HG03066 (cell line): ENCODE data around the gene C10orf71.

Experiments used
- ATAC-seq: cut with Tn5 transposase; IDR thresholded peaks from one replicate; pipeline ENCODE4 v1.9.1; 2021; ENCODE audit warnings: low read depth; ENCODE audit not compliant: unreplicated experiment

Gene C10orf71, protein sequence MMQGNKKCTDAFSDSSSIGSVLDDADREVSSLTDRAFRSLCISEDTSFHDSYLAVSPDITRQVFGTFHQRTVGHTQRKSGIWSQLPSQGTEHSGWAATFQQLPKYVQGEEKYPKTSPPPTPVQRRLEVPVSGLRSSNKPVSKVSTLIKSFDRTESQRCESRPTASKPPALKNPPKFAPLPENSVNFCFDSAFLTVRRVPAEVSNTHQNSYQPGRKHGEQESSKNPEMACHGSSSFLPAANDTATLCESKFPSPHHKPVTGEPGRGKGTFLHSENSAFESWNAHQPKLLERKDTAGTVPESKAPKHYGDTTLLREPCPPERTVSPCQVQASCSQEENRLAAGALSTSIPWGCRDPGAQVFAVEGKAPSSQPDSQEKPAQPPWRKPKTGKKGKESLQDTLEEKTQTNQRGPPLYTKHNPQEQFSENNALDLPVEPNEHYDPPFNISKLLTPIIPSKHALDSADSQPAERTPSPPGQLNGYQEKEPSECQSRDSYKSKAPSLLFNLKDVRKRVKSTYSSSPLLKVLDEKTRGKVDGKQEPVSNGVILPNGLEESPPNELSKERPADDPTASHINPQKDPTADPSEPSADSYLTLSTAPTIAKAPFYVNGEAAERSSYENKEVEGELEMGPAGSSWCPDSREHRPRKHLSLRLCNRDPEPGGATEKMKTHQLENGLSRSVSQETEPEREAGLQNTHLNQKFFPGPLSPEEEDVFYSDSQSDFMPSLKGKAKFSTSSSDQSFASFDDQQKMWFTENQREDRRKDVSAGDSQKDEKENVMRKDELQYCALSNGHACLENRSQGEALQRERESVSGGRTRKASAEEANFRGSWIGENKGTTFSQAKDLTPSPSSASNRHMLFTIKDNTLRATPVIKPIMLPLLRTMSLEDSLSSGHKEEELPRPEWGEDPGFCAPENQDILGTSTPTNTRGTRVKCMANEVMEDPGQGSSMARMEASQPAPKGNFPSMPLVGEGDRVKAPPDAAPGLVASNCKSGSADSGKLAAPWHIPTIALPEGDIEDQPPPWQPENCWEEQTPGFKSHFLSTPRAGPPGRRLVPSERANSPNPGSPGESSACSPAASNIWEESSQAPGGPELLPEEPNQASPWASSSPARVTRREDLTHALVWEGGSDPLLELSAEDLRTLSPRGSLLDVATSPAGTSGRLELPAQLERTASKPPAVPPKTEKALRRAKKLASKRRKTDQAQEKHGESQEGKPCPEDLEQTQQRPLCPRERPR (N-terminal part only)

DNA sequence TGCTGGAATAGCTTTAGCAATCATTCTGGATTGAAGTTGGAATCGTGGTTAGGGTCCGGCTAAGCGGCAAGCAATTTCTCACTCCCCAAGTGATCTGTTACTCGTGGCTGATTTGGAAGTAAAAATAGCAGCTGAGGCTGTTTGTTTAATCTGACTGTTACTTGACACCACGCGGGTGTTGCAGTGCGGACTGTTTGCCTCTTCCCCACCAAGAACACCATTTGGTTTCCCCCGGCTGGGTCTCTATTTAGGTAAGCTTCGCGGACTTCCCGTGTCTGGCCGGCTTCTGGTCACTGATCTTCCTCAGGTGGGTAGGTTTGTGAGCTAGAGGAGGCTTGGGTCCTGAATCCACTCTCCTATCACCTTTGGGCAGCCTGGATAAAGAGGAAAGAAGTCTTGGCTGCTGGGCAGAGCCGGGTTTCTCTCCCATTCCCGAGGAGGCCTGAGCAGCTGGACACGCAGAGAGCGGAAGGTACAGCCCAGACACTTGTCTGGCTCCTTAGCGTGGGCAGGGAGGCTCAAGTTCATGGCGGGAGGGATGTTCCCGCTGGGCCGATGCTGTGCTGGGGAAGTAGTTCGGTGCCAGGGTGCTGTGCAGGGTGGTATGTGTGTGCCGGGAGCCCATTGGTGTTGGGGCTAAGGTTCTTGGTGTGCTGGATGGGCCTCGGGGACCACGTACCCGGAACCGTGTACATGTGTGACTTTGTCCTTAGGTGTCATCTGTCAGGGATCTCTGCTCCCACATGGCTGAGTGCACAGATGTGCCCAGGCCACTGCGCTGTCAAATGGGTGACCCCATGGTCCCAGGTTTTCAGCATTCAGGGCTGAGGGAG, at the start of gene C10orf71:
TSS of gene C10orf71 (plus strand) at position 188 of the 833 bp plus-strand sequence. CDS start 23,376 bp downstream, outside the sequence.
- no peak for ATAC-seq

DNA sequence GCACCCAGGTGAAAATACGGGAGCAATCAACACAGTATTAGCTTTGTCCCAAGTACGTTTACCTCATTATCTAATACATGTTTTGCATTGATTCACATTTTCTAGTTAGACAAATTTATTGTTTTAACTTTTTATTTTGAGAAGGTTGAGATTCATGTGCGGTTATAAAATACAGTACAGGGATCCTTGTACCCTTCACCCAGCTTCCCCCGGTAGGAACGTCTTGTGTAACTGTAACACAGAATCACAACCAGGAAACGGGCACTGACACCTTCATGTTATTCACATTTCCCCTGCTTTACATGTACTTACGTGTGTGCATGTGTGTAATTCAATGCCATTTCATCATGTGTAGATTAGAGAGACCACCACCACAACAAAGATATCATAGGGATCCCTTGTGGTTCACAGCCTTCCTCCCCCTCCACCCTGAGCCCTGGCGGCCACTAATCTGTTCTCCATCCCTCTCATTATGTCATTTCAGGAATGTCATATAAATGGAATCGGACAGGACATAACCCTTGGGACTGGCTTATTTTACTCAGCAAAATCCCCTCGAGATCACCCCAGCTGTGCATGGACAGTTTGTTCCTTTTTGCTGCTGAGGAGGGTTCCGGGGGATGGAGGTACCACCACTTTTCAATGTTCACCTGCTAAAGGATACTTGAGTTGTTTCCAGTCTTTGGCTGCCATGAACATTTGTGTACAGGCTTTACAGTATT, 46.5 kb upstream of the C10orf71 start:
- ATAC-seq, result no peak

DNA sequence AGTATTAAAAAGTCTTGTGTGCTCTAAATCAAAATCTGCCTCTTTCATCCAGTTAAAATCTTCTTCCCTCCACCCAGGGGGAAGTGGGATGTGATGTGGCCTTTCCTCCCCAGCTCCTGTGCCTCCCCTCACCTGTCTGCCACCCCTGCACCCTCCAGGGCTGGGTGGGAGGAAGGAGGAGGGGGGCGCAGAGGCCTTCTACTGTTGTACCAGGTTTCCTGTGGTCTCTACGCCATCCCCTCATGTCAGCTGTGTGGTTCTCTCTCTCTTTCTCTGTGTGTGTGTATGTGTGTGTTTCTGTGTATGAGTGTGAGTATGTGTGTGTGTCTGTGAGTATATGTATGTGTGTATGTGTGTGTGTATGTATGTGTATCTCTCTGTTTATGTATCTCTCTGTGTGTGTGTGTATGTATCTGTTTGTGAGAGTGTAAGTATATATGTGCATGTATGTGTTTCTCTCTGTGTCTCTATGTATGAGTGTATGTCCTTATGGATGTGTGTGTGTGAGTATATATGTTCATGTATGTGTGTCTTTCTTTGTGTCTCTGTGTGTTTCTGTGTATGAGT, 45.5 kb upstream of the C10orf71 start:
- ATAC-seq, result no peak

DNA sequence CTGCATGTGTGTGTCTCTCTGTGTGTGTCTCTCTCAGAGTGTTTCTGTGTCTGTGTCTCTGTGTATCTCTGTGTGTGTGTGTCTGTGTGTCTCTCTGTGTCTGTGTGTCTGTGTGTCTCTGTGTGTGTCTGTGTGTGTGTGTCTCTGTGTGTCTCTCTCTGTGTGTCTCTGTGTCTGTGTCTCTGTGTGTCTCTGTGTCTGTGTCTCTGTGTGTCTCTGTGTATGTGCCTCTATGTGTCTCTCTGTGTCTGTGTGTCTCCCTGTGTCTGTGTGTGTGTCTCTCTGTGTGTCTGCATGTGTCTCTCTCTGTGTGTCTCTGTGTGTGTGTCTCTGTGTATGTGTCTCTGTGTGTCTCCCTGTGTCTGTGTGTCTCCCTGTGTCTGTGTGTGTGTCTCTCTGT, 44.8 kb upstream of the C10orf71 start:
- ATAC-seq, result no peak

DNA sequence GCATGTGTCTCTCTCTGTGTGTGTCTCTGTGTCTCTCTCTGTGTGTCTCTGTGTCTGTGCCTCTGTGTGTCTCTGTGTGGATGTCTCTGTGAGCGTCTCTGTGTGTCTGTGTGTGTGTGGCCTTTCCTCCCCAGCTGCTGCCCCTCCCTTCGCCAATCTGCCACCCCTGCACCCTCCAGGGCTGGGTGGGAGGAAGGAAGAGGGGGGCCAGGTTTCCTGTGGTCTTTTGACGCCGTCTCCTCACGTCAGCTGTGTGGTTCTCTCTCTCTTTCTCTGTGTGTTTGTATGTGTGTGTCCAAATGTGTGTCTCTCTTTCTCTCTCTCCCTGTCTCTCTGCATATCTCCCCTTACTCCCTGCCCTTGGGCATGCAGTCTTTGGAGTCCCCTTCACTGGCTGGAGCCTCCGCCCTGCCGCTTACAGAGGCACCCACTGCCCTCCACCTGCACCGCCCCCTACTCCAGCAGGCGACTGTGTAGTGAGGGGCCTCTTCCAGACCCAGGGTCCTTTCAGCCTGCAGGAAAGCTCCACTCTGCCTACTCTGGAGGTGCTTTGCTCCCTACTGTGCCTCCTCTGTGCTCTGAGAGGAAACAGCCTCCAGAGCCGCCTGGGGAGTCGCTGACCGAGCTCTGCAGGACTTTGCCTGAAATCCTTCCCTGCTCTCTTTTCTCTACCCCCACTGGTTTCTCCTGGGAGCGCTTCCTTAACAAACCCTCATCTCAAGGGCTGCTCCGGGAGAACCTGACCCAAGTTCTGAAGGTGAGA, 44.2 kb upstream of the C10orf71 start:
- no peak for ATAC-seq

DNA sequence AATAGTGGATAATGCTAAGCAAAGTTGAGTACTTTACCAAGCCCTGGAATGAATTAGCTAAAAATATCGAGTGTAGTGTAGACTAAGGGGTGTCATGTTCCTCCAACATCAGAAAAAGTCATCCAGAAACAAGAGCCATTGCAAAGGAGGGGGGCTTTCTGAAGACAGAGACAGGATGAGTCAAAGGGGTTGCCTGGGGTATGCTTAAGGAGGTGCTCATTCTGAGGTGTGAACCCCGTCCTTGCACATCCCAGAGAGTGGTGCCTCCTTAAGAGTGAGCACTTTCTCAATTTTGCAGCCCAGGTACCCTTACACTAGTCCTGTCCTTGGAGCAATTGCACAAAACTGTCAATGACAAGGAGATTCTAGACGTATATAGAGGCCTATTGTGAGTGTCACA, 43.1 kb upstream of the C10orf71 start:
- ATAC-seq, result no peak

DNA sequence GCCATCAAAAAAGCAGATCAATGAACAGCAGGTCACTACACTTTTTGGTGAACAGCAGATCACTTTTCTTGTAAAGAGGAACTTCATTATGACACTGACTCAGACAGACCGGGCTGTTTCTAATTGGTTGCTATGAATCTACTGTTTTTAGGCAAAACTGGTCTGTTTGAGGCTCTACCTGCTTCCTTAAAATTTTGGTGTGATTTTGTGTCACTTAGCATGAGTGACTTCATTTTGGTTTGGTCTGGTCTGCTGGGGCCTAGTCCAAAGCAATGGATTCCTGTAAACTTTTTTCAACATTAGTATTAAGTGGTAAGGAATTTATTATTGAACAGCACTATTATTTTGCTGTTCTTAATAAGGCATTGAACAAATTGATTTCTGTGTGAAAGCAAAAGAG, 41.8 kb upstream of the C10orf71 start:
- no peak for ATAC-seq

DNA sequence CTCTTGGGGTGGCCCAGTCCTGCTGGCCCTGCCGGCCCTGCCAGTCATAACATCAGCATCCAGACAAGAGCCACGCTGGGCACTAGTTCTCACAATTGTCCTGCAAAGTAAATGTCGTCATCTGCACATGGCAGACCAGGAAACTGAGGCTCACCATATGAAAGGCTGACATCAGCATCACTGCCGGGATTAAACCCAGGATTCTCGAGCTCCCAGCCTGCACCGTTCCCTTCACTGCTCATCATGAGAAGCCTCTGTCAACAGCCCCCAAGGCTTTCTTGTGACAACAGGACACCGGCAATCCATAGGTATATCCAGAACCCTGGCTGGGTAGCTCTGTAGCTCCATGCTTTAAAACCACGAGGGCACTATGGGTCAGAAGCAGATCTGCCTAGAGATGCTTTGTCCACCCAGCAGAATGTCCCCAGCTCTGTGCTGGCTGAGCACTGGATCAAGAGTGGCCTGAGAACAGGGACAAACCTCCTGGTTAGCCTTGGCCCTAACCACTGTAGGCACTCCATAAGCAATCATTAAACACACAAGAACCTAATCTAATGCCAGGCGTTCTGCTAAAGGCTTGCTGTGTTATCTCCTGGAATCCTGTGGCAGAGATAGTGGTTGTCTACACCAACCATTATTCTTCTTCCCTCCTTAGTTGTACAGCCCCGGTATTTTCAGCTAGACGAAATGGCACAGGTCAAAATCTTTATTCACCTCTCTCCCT, 41.2 kb upstream of the C10orf71 start:
- no peak for ATAC-seq

DNA sequence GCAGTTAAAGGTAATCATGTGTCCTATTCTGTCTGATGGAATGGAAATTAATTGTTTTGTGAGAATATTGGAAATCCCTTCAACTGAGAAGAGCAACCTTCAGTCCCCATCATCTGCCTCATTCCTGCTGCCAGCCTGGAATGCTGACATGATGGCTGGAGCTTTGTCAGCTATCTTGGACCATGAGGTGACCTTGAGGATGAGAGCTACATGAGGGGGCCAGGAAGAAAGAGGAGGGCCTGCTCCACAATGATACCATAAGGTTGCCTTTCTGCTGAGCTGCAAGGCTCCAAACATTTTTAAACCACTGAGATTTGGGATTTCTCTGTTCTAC, 40.7 kb upstream of the C10orf71 start:
- ATAC-seq, result no peak

DNA sequence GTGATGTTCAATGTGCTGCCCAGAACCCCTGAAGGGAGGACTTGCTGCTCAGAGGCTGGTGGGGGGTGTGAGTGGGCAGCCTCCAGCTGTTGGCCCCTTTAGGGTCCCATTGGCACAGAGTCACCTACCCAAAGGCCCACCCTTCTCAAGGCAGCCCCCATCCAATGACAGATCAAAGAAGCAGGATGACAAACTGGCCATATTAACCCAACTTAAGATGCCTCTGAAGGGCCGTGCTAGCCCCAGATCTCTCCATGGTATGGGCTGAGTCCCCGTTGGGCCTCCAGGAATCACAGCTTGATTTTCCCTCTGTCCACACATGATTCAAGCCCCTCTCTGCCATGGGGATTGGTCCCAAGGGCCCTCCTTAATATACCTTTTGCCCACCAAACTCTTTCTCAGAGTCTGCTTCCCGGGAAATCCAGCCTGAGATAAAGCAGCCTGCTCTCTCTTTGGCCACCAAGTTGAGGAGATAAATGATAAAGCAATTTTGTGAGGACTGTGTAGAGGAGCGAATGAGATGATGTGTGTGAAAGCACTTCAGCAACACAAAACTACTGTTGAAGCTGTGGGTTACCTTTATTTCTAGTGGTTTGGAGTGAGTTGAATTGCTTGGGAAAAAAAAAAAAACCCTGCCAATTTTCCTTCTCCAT, 38.2 kb upstream of the C10orf71 start:
- no peak for ATAC-seq

DNA sequence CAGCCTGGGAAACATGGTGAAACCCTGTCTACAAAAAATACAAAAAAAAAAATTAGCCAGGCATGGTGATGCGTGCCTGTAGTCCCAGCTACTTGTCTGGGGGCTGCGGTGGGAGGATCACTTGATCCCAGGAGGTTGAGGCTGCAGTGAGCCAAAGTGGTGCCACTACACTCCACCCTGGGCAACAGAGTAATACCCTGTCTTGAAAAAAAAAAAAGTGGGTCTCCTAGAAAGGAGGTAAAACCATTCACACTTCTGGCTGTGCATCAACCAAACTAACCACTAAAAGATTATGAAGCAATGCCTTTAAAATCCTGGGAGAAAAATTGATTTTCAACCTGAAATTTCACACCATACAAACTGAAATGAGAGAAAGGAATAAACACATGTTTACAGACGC, 35.4 kb upstream of the C10orf71 start:
- ATAC-seq, result no peak

DNA sequence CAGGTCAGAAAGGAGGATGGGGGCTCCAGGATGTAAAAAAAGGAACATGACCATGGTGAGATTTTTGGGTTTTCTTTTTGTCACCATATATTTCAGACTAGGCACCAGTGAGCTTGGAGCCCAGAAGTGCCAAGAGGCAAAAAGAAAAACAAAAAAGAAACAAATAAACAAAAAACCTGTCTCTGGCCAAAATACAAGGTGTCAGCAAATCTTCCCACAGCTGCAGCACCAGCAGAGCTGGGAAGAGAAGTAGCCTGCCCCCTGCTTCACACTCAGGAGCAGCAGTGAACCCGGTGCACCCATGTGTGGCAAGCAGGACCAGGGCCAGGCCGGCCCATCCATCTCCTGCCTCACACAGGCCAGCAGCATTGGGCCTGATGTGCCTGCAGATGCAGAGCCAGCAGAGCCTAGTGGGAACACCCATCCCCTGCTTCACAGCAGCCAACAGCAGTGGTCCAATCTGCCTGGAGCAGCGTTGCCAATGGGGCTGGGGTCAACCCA, 34.7 kb upstream of the C10orf71 start:
- no peak for ATAC-seq

DNA sequence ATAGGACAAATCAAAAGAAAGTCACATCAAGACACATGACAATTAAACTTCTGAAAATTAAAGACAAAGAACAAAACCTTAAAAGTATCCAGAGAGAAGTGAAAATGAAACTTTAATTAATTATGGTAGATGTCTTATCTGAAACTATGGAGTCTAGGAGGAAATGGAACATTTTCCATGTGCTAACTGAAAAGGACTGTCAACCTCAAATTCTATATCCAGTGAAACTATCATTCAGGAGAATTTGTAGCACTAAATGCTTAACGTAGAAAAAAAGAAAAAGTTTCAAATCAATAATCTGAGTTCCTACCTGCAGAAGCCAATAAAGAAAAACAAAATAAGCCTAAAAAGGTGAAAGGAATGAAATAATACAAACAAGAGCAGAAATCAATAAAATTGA, 33.1 kb upstream of the C10orf71 start:
- ATAC-seq, result no peak

DNA sequence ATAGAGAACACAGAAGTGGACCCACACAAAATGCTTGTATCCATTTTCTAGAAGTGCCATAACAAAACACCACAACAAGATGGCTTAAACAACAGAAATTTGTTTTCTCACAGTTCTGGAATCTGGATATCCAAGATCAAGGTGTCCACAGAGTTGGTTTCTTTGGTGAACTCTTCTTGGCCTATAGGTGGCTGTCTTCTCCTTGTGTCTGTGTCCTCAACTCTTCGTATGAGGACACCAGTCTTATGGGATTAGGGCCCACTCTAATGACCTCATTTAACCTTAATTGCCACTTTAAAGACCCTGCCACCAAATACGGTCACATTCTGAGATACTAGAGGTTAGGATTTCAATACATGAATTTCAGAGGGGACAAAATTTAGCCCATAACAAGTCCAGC, 30.8 kb upstream of the C10orf71 start:
- ATAC-seq, result no peak

DNA sequence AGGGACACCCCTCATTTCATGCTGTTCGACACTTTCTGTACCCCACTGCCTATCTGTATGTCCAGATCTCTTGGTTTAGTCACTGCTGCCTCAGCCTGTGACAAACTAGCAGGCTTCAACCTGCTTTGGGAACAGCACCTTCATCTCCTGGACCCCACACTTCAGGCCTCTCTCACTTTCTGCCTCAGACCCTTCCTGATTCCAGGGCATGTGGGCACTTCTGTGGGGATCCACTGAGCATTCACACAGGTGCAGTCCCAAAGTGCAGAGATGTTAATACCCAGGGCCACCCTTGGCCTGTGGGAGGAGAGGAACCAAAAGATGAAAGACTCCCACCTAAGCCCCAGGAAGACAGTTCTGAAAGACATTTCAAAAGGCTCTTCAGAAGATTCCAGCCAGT, 29.4 kb upstream of the C10orf71 start:
- no peak for ATAC-seq

DNA sequence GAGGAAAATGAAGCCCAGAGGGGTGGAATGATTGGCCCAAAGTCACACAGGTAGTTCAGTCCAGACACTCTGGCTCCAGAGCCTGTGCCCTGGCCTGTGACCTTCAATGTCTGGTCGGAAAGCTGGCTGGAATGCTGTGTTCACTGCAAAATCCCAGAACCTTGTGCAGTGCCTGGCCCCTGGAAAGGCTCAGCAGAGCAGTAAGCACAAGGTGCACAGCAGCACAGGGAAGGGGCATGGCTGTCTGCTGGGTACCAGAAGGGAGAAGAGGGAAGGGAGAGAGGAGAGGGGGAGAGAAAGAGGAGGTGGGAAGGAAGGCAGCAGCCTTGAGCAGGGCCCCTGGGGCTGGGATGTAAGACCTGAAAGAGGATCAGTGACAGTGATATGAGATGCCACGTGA, 28.4 kb upstream of the C10orf71 start:
- ATAC-seq, result no peak

DNA sequence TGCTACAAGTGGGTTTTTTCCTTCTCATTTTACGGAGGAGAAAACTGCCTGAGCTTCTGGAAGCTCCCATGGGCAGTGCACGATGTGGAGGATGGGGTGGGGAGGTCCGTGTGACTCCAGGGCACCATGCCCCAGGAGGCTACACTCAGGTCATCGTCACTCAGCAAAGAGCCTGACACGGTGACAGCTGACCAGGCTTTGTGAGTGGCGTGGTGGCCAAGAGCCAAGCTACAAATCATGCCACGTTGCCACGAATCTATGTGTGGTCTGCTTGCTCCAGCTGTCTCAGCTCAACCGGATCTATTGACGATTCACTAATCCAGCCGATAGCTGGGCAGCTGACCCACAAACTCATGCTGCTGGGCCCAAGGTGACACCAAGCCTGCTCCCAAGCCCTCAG, 27.6 kb upstream of the C10orf71 start:
- no peak for ATAC-seq
